Measurements from ENCODE around the gene AGBL4.

- TF ChIP-seq, protein P1, sequence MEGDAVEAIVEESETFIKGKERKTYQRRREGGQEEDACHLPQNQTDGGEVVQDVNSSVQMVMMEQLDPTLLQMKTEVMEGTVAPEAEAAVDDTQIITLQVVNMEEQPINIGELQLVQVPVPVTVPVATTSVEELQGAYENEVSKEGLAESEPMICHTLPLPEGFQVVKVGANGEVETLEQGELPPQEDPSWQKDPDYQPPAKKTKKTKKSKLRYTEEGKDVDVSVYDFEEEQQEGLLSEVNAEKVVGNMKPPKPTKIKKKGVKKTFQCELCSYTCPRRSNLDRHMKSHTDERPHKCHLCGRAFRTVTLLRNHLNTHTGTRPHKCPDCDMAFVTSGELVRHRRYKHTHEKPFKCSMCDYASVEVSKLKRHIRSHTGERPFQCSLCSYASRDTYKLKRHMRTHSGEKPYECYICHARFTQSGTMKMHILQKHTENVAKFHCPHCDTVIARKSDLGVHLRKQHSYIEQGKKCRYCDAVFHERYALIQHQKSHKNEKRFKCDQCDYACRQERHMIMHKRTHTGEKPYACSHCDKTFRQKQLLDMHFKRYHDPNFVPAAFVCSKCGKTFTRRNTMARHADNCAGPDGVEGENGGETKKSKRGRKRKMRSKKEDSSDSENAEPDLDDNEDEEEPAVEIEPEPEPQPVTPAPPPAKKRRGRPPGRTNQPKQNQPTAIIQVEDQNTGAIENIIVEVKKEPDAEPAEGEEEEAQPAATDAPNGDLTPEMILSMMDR (conservative IDR thresholded peaks at IDR 0.05 in 1 of 2, IDR thresholded peaks at IDR 0.05 in 1 of 2; ENCODE audit: extremely low read depth in 1 of 2, insufficient read depth in 1 of 2, low read depth in 1 of 2, low read length in 2 of 2): no peak
- no peak for TF ChIP-seq EZH2 (IDR thresholded peaks at IDR 0.05; ENCODE audit: borderline replicate concordance, low read length)
Measured at GRCh38 chr1:48718705-48719104, 1305.0 kb downstream of the AGBL4 start.

Measured in mammary epithelial cell (primary cell).